K562 (cell line): ENCODE measurements around the gene ANKRD61. TPM values are rescaled to one million over a fixed set of nuclear protein-coding genes. Genes with fewer than 3 reads are reported as not detected.

ENCODE experiments used
- CBX8 ChIP-seq: fragments of 200-600 bp; sonication (generic); IDR thresholded peaks from 2 replicates; pipeline ENCODE4 v1.6.1; 2012; ENCODE audit warnings: borderline replicate concordance, mixed run types, low read depth, mild to moderate bottlenecking, moderate library complexity, mixed read lengths, low read length, control low read depth, inconsistent platforms; ENCODE audit not compliant: poor library complexity, severe bottlenecking; ENCODE audit errors: extremely low read depth
- DNMT1 ChIP-seq: fragments of 450-650 bp; IDR thresholded peaks from 2 replicates; pipeline ENCODE4 v1.6.1; 2016; ENCODE audit warnings: antibody characterized with exemption, mild to moderate bottlenecking
- ELK1 ChIP-seq: sonication (generic); formaldehyde crosslinking; IDR thresholded peaks from 2 replicates; pipeline ENCODE4 v1.8.1; 2022; ENCODE audit warnings: missing genetic modification reagents
- ETV6 ChIP-seq, 3 experiments: fragments of 150-350 bp in 1 of 3; sonication (generic) in 1 of 3; formaldehyde crosslinking in 1 of 3; IDR thresholded peaks; 2 replicates each; pipeline versions ENCODE4 v1.6.1 to v1.8.0; 2014 to 2022; ENCODE audit warnings: borderline replicate concordance in 2 of 3, low read depth in 2 of 3, antibody characterized with exemption in 1 of 3, low read length in 1 of 3, mild to moderate bottlenecking in 1 of 3, missing genetic modification reagents in 1 of 3
- EZH2 ChIP-seq: IDR thresholded peaks from 2 replicates; pipeline ENCODE4 v1.6.1; 2012; ENCODE audit warnings: low read depth, mild to moderate bottlenecking, inconsistent platforms, low read length, borderline replicate concordance
- FOXJ3 ChIP-seq: sonication (generic); formaldehyde crosslinking; IDR thresholded peaks from 2 replicates; pipeline ENCODE4 v1.4.0; 2020; ENCODE audit warnings: mild to moderate bottlenecking, missing genetic modification reagents
- GATAD2B ChIP-seq: fragments of 450-650 bp; IDR thresholded peaks from 2 replicates; pipeline ENCODE4 v1.6.1; 2017; ENCODE audit warnings: mild to moderate bottlenecking, borderline replicate concordance
- HNRNPLL ChIP-seq: fragments of 200-400 bp; formaldehyde crosslinking; IDR thresholded peaks from 2 replicates; pipeline ENCODE4 v1.6.1; 2017; ENCODE audit warnings: low read length, low read depth, mild to moderate bottlenecking; ENCODE audit not compliant: poor library complexity, severe bottlenecking
- L3MBTL2 ChIP-seq: fragments of 450-650 bp; IDR thresholded peaks from 2 replicates; pipeline ENCODE4 v1.6.1; 2016; ENCODE audit warnings: mild to moderate bottlenecking, moderate library complexity
- LARP7 ChIP-seq: fragments of 450-650 bp; IDR thresholded peaks from 2 replicates; pipeline ENCODE4 v1.6.1; 2016
- MAZ ChIP-seq, 2 experiments: fragments of 450-650 bp in 1 of 2; sonication (generic) in 1 of 2; formaldehyde crosslinking; IDR thresholded peaks in 1 of 2; conservative IDR thresholded peaks in 1 of 2; 2 replicates each; pipeline versions ENCODE4 v1.4.0 to v1.5.0; 2020; ENCODE audit warnings: mild to moderate bottlenecking in 1 of 2, missing genetic modification reagents in 1 of 2
- MCM2 ChIP-seq: fragments of 450-650 bp; IDR thresholded peaks from 2 replicates; pipeline ENCODE4 v1.6.1; 2017; ENCODE audit warnings: low read depth, mild to moderate bottlenecking
- NCOA4 ChIP-seq: fragments of 450-650 bp; IDR thresholded peaks from 2 replicates; pipeline ENCODE4 v1.6.1; 2018; ENCODE audit warnings: mild to moderate bottlenecking; ENCODE audit not compliant: partially characterized antibody
- NRF1 ChIP-seq, 2 experiments: fragments of 450-650 bp; IDR thresholded peaks in 1 of 2; conservative IDR thresholded peaks in 1 of 2; 2 replicates each; pipeline ENCODE4 v1.6.1; 2014; ENCODE audit warnings: mild to moderate bottlenecking in 2 of 2
- PHB ChIP-seq: fragments of 250-450 bp; sonication (Bioruptor Pico); IDR thresholded peaks from 2 replicates; pipeline ENCODE4 v1.5.0; 2021
- RHOXF2B ChIP-seq: fragments of 250-450 bp; sonication (Bioruptor Pico); conservative IDR thresholded peaks from 2 replicates; pipeline ENCODE4 v1.5.1; 2021
- SREBF2 ChIP-seq: sonication (generic); formaldehyde crosslinking; IDR thresholded peaks from 2 replicates; pipeline ENCODE4 v1.4.0; 2020; ENCODE audit warnings: mild to moderate bottlenecking, missing genetic modification reagents
- TBL1XR1 ChIP-seq, 2 experiments: IDR thresholded peaks; 2 replicates each; pipeline ENCODE4 v1.6.1; 2012; ENCODE audit warnings: improper control_type of control experiment in 2 of 2, low read length in 2 of 2, mild to moderate bottlenecking in 1 of 2
- THRA ChIP-seq: fragments of 450-650 bp; IDR thresholded peaks from 2 replicates; pipeline ENCODE4 v1.6.1; 2017; ENCODE audit warnings: mild to moderate bottlenecking, moderate library complexity
- YBX1 ChIP-seq: fragments of 450-650 bp; IDR thresholded peaks from 2 replicates; pipeline ENCODE4 v1.7.1; 2016; ENCODE audit warnings: mild to moderate bottlenecking
- ZNF57 ChIP-seq: fragments of 450-650 bp; formaldehyde crosslinking; IDR thresholded peaks from 2 replicates; pipeline ENCODE4 v1.4.0; 2020; ENCODE audit warnings: mild to moderate bottlenecking, moderate library complexity
- ZNF589 ChIP-seq: fragments of 200-800 bp; sonication (Bioruptor generic); IDR thresholded peaks from 2 replicates; pipeline ENCODE4 v1.6.1; 2016; ENCODE audit warnings: low read depth, missing genetic modification characterization, missing compliant biosample characterization
- polyA plus RNA-seq, 8 experiments: library from polyadenylated mRNA; depleted of rRNA in 4 of 8; stranded (reverse) in 5 of 8; unstranded in 3 of 8; fragments of >200 nt; fragmentation: Nextera tagmentation in 2 of 8; fragmentation: Illumina TruSeq in 1 of 8; extraction: Ambion mirVana in 2 of 8; extraction: Trizol in 1 of 8; gene quantifications; 2 replicates each; pipeline versions ENCODE4 v1.2.1 to v1.2.3, GENCODE V29; 2011 to 2014; ENCODE audit warnings: inconsistent platforms in 1 of 8, missing spikeins in 1 of 8
- total RNA-seq, 7 experiments: library from RNA; depleted of rRNA in 6 of 7; stranded (reverse); fragments of >200 nt in 6 of 7; fragmentation: Illumina TruSeq in 2 of 7; extraction: Trizol in 2 of 7; gene quantifications; 2 replicates each; pipeline versions ENCODE4 v1.2.1 to v1.2.3, GENCODE V29; 2011 to 2021; ENCODE audit warnings: low replicate concordance in 1 of 7

The ANKRD61 gene
- total and polyA plus RNA-seq, 9 of the 15 experiments (the other 6 are each of a cell fraction or from before 2014, with no cell fraction given): 0.08 to 0.11 (median 0.09) TPM; not detected in 5

DNA sequence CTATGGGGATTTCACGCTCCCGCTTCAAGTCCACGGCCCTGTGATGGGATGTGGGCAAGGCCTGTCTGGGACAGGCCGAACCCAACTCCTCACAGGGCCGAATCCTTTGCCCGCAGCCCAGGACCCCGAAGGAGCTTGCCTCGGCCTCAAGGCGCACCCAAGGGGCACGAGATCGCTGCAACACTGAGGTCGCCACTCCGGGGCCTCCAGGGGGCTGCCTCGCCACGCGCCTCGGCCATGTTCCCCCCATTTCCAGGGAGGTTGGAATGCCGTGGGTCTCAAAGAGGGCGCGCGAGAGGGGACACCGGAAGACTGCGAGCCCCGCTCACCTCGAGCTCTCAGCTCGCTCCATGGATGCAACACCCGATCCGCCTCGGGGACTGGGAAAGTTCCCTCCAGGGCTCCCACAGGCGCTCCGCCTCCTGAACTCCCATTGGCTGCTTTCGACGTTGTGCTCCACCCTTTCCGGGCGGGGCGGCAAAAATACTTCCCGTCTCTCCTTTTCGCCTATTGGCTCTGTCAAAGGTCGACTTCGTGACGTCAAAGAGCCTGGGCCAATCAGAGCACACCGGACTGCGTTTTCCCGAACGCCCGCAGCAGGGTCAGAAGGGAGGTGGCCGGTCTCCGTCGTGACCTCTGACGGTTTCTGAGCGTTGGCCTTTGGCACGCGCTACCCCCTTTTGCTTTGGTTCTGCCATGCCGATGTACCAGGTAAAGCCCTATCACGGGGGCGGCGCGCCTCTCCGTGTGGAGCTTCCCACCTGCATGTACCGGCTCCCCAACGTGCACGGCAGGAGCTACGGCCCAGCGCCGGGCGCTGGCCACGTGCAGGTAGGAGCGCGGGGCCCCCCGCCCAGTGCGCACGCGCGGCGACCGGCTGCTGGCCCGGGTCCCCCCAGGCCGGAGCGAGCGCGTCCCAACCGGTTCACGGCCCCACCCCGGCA lies 22.2 kb upstream of the ANKRD61 start, which contains the start of the genes AIMP2 and PMS2 (continued):
- TF ChIP-seq ZNF57 (CRISPR knock-in tag): peak; percentile 66; the same call in 1 of the 2 replicates
- TF ChIP-seq TBL1XR1 (IDR thresholded peaks at IDR 0.05; ENCODE audit: low read length in 2 of 2): peak in 1 of 2 experiments; percentile 47; a peak in 1 of 4 replicates
- no peak for TF ChIP-seq FOXJ3 (CRISPR knock-in tag)
- peak; percentile 95 for TF ChIP-seq ZNF589 (CRISPR knock-in tag)
- TF ChIP-seq DNMT1: no peak
- no peak for TF ChIP-seq PHB (CRISPR knock-in tag)
- TF ChIP-seq NCOA4: no peak
- peak; percentile 100 for TF ChIP-seq L3MBTL2
- no peak for TF ChIP-seq HNRNPLL
- no peak for TF ChIP-seq EZH2
- TF ChIP-seq SREBF2 (CRISPR knock-in tag): no peak
- TF ChIP-seq GATAD2B: peak; percentile 47; the same call in 1 of the 2 replicates
- TF ChIP-seq ETV6 (IDR thresholded peaks at IDR 0.05; ENCODE audit: borderline replicate concordance in 1 of 2, low read depth in 2 of 2, low read length in 1 of 2): no peak
- 0 out of 2 replicates have a peak, but pooled peaks have one; percentile 86 for TF ChIP-seq ETV6 (CRISPR knock-in tag; IDR thresholded peaks at IDR 0.05; ENCODE audit: borderline replicate concordance)
- no peak for TF ChIP-seq THRA
- TF ChIP-seq ELK1: no peak
- peak; percentile 87 to 96 for TF ChIP-seq MAZ (CRISPR knock-in tag; conservative IDR thresholded peaks at IDR 0.05 in 1 of 2, IDR thresholded peaks at IDR 0.05 in 1 of 2)
- TF ChIP-seq NRF1 (conservative IDR thresholded peaks at IDR 0.05 in 1 of 2, IDR thresholded peaks at IDR 0.05 in 1 of 2): peak; percentile 96
- no peak for TF ChIP-seq YBX1
- TF ChIP-seq RHOXF2B (CRISPR knock-in tag): no peak
- no peak for TF ChIP-seq MCM2
- no peak for TF ChIP-seq CBX8
- TF ChIP-seq LARP7: no peak
